Stomach (tissue), 9 donors: Measurements from ENCODE around the gene SCN5A. TPM values are rescaled to one million over a fixed set of nuclear protein-coding genes. Genes with fewer than 3 reads are reported as not detected.

ENCODE experiments used
- DNase-seq, 2 donors: peaks; one replicate each; pipeline versions ENCODE4 v3.0.0 to v3.0.0-alpha.2; 2013 to 2019
- H3K27ac ChIP-seq, 5 donors: fragments of 200-600 bp in 4 of 5; sonication (generic) in 4 of 5; one replicate each; pipeline ENCODE4 v1.5.1; 2013 to 2019; ENCODE audit warnings: mild to moderate bottlenecking in 1 of 5, moderate library complexity in 1 of 5
- H3K27me3 ChIP-seq, 3 donors: fragments of 200-600 bp; sonication (generic); one replicate each; pipeline ENCODE4 v1.5.1; 2017 to 2019; ENCODE audit warnings: mixed run types in 1 of 3
- H3K36me3 ChIP-seq, 4 donors: fragments of 200-600 bp; sonication (generic); 1 replicate in 3 of 4; 2 replicates in 1 of 4; pipeline ENCODE4 v1.5.1; 2016 to 2019
- H3K4me1 ChIP-seq, 4 donors: fragments of 200-600 bp; sonication (generic); one replicate each; pipeline ENCODE4 v1.5.1; 2016 to 2019
- H3K4me3 ChIP-seq, 4 donors: fragments of 200-600 bp; sonication (generic) in 3 of 4; one replicate each; pipeline ENCODE4 v1.5.1; 2016 to 2019; ENCODE audit warnings: mild to moderate bottlenecking in 1 of 4
- H3K9me3 ChIP-seq, 4 donors: fragments of 200-600 bp; sonication (generic); one replicate each; pipeline ENCODE4 v1.5.1; 2016 to 2019
- CTCF ChIP-seq, 7 experiments: fragments of 450-650 bp in 4 of 7; fragments of 200-600 bp in 3 of 7; sonication (generic) in 3 of 7; IDR thresholded peaks; one replicate each; pipeline ENCODE4 v1.5.1; 2016 to 2019; ENCODE audit warnings: antibody characterized with exemption in 7 of 7, control low read depth in 2 of 7, mild to moderate bottlenecking in 1 of 7
- EP300 ChIP-seq: sonication (generic); formaldehyde crosslinking; IDR thresholded peaks from one replicate; pipeline ENCODE4 v1.6.1; 2017; ENCODE audit warnings: antibody characterized with exemption
- POLR2A ChIP-seq, 4 donors: fragments of 450-650 bp; IDR thresholded peaks; one replicate each; pipeline ENCODE4 v1.6.1; 2016; ENCODE audit warnings: antibody characterized with exemption in 4 of 4, control low read depth in 2 of 4, mild to moderate bottlenecking in 1 of 4, moderate library complexity in 1 of 4
- POLR2AphosphoS5 ChIP-seq, 3 donors: sonication (generic); formaldehyde crosslinking; IDR thresholded peaks; one replicate each; pipeline ENCODE4 v1.6.1; 2016; ENCODE audit warnings: antibody characterized with exemption in 3 of 3
- WGBS, 5 donors: extraction: QIAGEN DNeasy Blood & Tissue Kit in 3 of 5; methylation state at CpG; one replicate each; pipeline versions ENCODE4 v1.1.5 to v1.1.7; 2013 to 2018; 5-methylcytosine and 5-hydroxymethylcytosine counted together
- intact Hi-C: fragments of 100-400 bp; cut with DNase I; formaldehyde crosslinking; loops from one replicate; pipeline ENCODE4 v1.15.1; 2023; ENCODE audit warnings: low total_unique reads
- polyA plus RNA-seq, 3 donors: library from polyadenylated mRNA; stranded (reverse); fragments of 200-250 nt; gene quantifications; one replicate each; pipeline ENCODE4 v1.2.3, GENCODE V29; 2013
- total RNA-seq, 5 donors: library from RNA; depleted of rRNA; stranded (reverse); fragments of >200 nt; gene quantifications; one replicate each; pipeline versions ENCODE4 v1.1.0 to v1.2.3, GENCODE V29; 2014 to 2016
- donor health status: healthy with polysubstance abuse.
- donor health status: Bipolar disorder and iron deficiency.
- donor health status: healthy.

SCN5A gene
- total and polyA plus RNA-seq, 8 donors, result 0.05 to 1.1 (median 0.10) TPM; not detected in 4

GRCh38 chr3:38646062-38646461, 3.4 kb downstream of the SCN5A start:
- 76 to 93% (median 84%) methylated on average over 4 of the region's 4 CpGs for WGBS, 5 donors

GRCh38 chr3:38645601-38646000, 3.9 kb downstream of the SCN5A start:
- Histone ChIP-seq H3K4me3 (no peak overlapping the region), H3K9me3 (no peaks in the 10 kb centered on the region), H3K27ac (no peak overlapping the region), H3K36me3 (no peaks in the 10 kb centered on the region), H3K4me1 (peaks cover 13 to 20% (median 16%) of the 10 kb centered on the region in 4 donors), H3K27me3 (peaks cover 0 to 84% (median 28%) of the 10 kb centered on the region in 3 donors)
- DNase-seq, result no peak
- intact Hi-C loops, result no loop called here
- TF ChIP-seq POLR2AphosphoS5 (IDR thresholded peaks at IDR 0.05) (no peak), EP300 (no peak), CTCF (IDR thresholded peaks at IDR 0.05) (no peak), POLR2A (IDR thresholded peaks at IDR 0.05) (no peak)
- WGBS, 5 donors, result 68 to 71% (median 69%) methylated on average over 8 of the region's 8 CpGs

More at GRCh38 chr3:38646062-38646461, 3.4 kb downstream of the SCN5A start:
- TF ChIP-seq POLR2A (IDR thresholded peaks at IDR 0.05) (no peak), CTCF (IDR thresholded peaks at IDR 0.05) (no peak), POLR2AphosphoS5 (IDR thresholded peaks at IDR 0.05) (no peak), EP300 (no peak)
- H3K4me3 ChIP-seq, result no peak overlapping the region
- intact Hi-C loops, result no loop called here
- H3K9me3 ChIP-seq, result no peaks in the 10 kb centered on the region
- no peaks in the 10 kb centered on the region for H3K36me3 ChIP-seq
- H3K27ac ChIP-seq, result no peak overlapping the region
- DNase-seq, result no peak
- peaks cover 0 to 87% (median 28%) of the 10 kb centered on the region in 3 donors for H3K27me3 ChIP-seq
- peaks cover 15 to 24% (median 19%) of the 10 kb centered on the region in 4 donors for H3K4me1 ChIP-seq

GRCh38 chr3:38645076-38645475, 4.4 kb downstream of the SCN5A start:
- no peaks in the 10 kb centered on the region for H3K36me3 ChIP-seq
- peaks cover 13 to 15% (median 14%) of the 10 kb centered on the region in 4 donors for H3K4me1 ChIP-seq
- H3K27me3 ChIP-seq, result peaks cover 0 to 78% (median 28%) of the 10 kb centered on the region in 3 donors
- WGBS, 5 donors, result 50 to 75% (median 63%) methylated on average over 4 of the region's 4 CpGs
- no peak for TF ChIP-seq EP300
- no peak for TF ChIP-seq POLR2AphosphoS5 (IDR thresholded peaks at IDR 0.05)
- no peak for TF ChIP-seq POLR2A (IDR thresholded peaks at IDR 0.05)
- TF ChIP-seq CTCF (IDR thresholded peaks at IDR 0.05), result no peak
- intact Hi-C loops, result no loop called here
- H3K27ac ChIP-seq, result no peak overlapping the region
- DNase-seq, result no peak
- no peak overlapping the region for H3K4me3 ChIP-seq
- no peaks in the 10 kb centered on the region for H3K9me3 ChIP-seq

DNA sequence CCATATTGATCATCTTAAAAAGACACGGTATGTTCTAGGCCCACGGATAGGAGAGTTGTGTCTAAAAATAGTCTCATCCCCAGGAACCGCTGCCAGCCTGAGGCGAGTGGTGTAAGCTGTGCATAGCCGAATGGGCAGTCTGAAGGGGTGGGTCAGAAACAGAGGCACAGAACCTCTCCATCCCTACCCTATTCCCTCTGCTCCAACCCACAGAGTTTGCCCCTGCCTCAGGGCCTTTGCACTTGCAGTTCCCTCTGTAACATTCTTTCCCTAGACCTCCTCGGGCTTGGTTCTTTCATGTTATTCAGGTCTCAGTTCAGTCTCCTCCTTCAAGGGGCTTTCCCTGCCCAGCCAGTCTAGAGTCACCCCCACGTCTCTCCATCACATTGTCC, 4.8 kb downstream of the SCN5A start:
- DNase-seq, result no peak
- Histone ChIP-seq H3K4me3 (no peak overlapping the region), H3K4me1 (peaks cover 8 to 11% (median 10%) of the 10 kb centered on the region in 4 donors), H3K27ac (no peak overlapping the region), H3K36me3 (no peaks in the 10 kb centered on the region), H3K27me3 (peaks cover 0 to 74% (median 24%) of the 10 kb centered on the region in 3 donors), H3K9me3 (no peaks in the 10 kb centered on the region)
- TF ChIP-seq POLR2A (IDR thresholded peaks at IDR 0.05) (no peak), CTCF (IDR thresholded peaks at IDR 0.05) (no peak), EP300 (no peak), POLR2AphosphoS5 (IDR thresholded peaks at IDR 0.05) (no peak)
- WGBS, 5 donors, result 78 to 86% (median 83%) methylated on average over 7 of the region's 7 CpGs
- intact Hi-C loops, result no loop called here
